RWPE2 (cell line): ENCODE data around the gene FRS3.

Source experiments
- ATAC-seq: fragments of 200-7000 bp; cut with Tn5 transposase; 3 replicates; pipeline ENCODE4 v1.9.1; 2021; ENCODE audit warnings: low read depth
- DNase-seq: peaks from one replicate; pipeline ENCODE4 v3.0.0-alpha.2; 2020; ENCODE audit warnings: low spot score
- H3K27ac ChIP-seq: fragments of 450-650 bp; 2 replicates; pipeline ENCODE4 v1.5.1; 2017; ENCODE audit warnings: mild to moderate bottlenecking; ENCODE audit not compliant: poor library complexity, severe bottlenecking
- H3K27me3 ChIP-seq: fragments of 250-450 bp; sonication (Bioruptor Pico); 2 replicates; pipeline ENCODE4 v1.5.1; 2021; ENCODE audit warnings: mild to moderate bottlenecking, moderate library complexity; ENCODE audit not compliant: insufficient read depth, poor library complexity, severe bottlenecking
- H3K36me3 ChIP-seq: fragments of 250-450 bp; sonication (Bioruptor Pico); 2 replicates; pipeline ENCODE4 v1.5.1; 2020; ENCODE audit warnings: low read depth, mild to moderate bottlenecking, moderate library complexity
- H3K4me1 ChIP-seq: fragments of 250-450 bp; sonication (Bioruptor Pico); 2 replicates; pipeline ENCODE4 v1.5.1; 2021; ENCODE audit warnings: mild to moderate bottlenecking, moderate library complexity; ENCODE audit not compliant: insufficient read depth, poor library complexity, severe bottlenecking
- H3K4me3 ChIP-seq: fragments of 250-450 bp; sonication (Bioruptor Pico); 2 replicates; pipeline ENCODE4 v1.5.1; 2021; ENCODE audit warnings: mild to moderate bottlenecking, moderate library complexity; ENCODE audit not compliant: severe bottlenecking
- H3K9me3 ChIP-seq: fragments of 250-450 bp; sonication (Bioruptor Pico); 2 replicates; pipeline ENCODE4 v1.5.1; 2021; ENCODE audit warnings: mild to moderate bottlenecking, moderate library complexity; ENCODE audit not compliant: severe bottlenecking
- TF ChIP-seq, protein P1 (sequence below): fragments of 450-650 bp; IDR thresholded peaks from one replicate; pipeline ENCODE4 v1.5.1; 2017; ENCODE audit warnings: mild to moderate bottlenecking, moderate library complexity; ENCODE audit not compliant: poor library complexity, severe bottlenecking

FRS3 gene

DNA sequence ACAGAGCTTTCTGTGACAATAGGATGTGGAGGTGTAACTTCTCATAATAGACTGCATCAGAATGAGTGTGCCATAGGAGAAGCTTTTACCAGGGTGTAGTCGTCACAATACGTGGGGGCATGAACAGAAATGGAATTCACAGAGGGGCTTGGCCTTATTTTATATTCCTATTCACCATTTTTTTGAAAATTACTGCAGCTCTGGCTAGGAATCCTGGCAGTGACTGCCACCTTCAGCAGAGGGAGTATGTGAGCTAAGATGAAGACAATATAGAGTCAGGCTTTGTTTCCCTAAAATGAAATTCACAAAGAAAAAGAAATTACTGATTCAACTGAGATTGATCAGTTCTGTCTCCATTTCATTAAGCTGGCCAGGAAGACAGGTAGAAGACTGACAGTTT, 21.7 kb upstream of the FRS3 start:
- ATAC-seq (peak; percentile 55; the same call in 2 of the 3 replicates), DNase-seq (no peak)
- no peaks in the 10 kb centered on the region for H3K9me3 ChIP-seq
- no peak overlapping the region for H3K4me3 ChIP-seq
- no peaks in the 10 kb centered on the region for H3K27me3 ChIP-seq
- H3K4me1 ChIP-seq = no peaks in the 10 kb centered on the region
- H3K36me3 ChIP-seq = no peaks in the 10 kb centered on the region
- H3K27ac ChIP-seq = no peak overlapping the region
- TF ChIP-seq, protein P1, sequence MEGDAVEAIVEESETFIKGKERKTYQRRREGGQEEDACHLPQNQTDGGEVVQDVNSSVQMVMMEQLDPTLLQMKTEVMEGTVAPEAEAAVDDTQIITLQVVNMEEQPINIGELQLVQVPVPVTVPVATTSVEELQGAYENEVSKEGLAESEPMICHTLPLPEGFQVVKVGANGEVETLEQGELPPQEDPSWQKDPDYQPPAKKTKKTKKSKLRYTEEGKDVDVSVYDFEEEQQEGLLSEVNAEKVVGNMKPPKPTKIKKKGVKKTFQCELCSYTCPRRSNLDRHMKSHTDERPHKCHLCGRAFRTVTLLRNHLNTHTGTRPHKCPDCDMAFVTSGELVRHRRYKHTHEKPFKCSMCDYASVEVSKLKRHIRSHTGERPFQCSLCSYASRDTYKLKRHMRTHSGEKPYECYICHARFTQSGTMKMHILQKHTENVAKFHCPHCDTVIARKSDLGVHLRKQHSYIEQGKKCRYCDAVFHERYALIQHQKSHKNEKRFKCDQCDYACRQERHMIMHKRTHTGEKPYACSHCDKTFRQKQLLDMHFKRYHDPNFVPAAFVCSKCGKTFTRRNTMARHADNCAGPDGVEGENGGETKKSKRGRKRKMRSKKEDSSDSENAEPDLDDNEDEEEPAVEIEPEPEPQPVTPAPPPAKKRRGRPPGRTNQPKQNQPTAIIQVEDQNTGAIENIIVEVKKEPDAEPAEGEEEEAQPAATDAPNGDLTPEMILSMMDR = peak; percentile 75

DNA sequence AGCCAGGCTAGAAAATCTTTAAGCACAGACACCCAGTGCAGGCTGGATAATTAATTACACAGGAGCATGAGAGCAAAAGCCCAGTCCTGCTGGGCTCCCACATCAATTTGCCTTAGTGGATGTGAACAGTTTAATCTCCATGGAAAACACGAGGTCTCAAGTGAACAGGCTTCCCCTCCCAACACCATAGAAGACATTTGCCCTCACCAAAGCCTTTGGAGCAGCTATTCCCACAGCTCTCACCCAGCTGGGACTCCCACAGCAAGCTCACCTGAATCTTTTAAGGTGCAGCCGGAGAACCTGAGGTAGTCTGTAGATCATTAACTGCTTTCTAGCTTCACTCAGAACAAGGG, 19.8 kb upstream of the FRS3 start:
- Histone ChIP-seq H3K4me3 (no peak overlapping the region), H3K27ac (no peak overlapping the region), H3K9me3 (no peaks in the 10 kb centered on the region), H3K4me1 (no peaks in the 10 kb centered on the region), H3K27me3 (no peaks in the 10 kb centered on the region), H3K36me3 (peaks cover under 1% of the 10 kb centered on the region; the same call in 1 of the 2 replicates)
- TF ChIP-seq, protein P1 = no peak
- ATAC-seq (no peak), DNase-seq (no peak)

DNA sequence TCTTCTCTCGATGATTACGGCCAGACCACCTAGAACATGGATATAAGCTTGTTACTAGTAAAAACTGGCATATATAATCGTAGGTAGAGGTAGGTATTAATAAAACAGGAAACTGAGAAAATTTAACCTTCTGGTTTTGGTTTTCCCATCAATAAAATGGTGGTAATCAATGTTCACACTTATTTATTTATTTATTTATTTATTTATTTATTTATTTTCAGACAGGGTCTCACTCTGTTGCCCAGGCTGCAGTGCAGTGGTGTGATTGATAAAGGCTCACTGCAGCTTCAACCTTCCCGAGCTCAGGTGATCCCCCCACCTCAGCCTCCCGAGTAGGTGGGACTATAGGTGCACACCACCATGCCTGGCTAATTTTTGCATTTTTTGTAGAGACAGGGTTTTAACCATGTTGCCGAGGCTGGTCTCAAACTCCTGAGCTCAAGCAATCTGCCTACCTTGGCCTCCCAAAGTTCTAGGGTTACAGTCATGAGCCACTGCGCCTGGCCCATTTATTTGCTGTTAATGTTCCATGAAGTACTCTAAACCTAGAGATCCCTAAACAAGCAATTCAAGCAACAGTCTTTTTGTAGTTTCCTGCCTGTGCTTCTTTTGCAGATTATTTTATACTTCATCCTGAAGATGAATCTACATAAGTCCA, 19.3 kb upstream of the FRS3 start:
- TF ChIP-seq, protein P1 = no peak
- Histone ChIP-seq H3K36me3 (peaks cover 5% of the 10 kb centered on the region; the same call in 1 of the 2 replicates), H3K27ac (no peak overlapping the region)

DNA sequence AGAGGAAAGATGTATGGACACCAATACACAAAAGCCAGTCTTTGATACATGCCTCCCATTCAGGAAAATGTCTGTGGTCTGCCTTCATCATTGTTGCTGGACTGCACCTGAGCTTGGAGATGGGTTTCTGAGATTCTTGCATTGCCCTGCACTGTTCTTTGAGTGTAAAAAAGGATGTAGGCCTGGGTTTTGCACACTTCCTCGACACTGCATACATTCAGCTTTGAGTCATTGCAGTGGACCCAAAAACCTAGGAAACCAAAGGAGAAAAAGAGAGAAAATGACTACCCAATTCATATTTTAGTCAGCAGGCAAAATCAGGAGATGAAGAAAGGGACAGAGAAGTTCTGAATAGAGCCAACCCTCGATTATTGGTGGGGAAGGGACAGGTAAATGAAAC, 16.8 kb upstream of the FRS3 start:
- TF ChIP-seq, protein P1 = no peak
- no peak overlapping the region for H3K4me3 ChIP-seq
- H3K4me1 ChIP-seq = no peaks in the 10 kb centered on the region
- no peak for ATAC-seq
- no peaks in the 10 kb centered on the region for H3K9me3 ChIP-seq
- H3K36me3 ChIP-seq = peaks cover 22% of the 10 kb centered on the region
- H3K27ac ChIP-seq = no peak overlapping the region
- H3K27me3 ChIP-seq = no peaks in the 10 kb centered on the region
- no peak for DNase-seq

More for the DNA sequence above, 19.3 kb upstream of the FRS3 start:
- Histone ChIP-seq H3K9me3 (no peaks in the 10 kb centered on the region), H3K27me3 (no peaks in the 10 kb centered on the region), H3K4me3 (no peak overlapping the region), H3K4me1 (no peaks in the 10 kb centered on the region)
- DNase-seq (no peak), ATAC-seq (no peak)

DNA sequence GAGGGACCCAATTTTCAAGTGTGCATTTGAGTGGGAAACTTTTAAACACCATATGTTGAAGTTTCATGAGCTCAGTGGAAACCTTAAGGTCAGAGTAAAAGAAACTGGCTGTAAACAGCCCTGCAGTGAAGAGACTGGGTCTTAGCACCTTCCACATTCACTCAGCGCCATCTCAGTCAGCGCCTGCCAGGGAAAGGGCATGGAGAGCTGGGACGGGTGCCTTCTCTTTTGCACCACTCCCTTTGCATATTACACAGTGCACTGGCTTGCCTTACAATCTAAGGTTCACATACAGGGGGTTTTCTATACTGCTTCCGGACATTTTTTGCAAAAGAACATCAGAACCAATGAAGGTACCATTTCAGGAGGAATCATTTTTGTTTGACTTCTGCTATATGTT, 12.3 kb upstream of the FRS3 start:
- no peak overlapping the region for H3K27ac ChIP-seq
- no peak for ATAC-seq
- no peaks in the 10 kb centered on the region for H3K27me3 ChIP-seq
- H3K9me3 ChIP-seq = no peaks in the 10 kb centered on the region
- peaks cover 52% of the 10 kb centered on the region for H3K36me3 ChIP-seq
- no peak for DNase-seq
- peaks cover 8% of the 10 kb centered on the region for H3K4me1 ChIP-seq
- TF ChIP-seq, protein P1 = no peak
- no peak overlapping the region for H3K4me3 ChIP-seq
